Activated naive CD4-positive, alpha-beta T cell treated with Interleukin-2 at 50 U/mL for 16 hours (primary cell): ENCODE measurements around the gene DUSP19.

Experiments used
- DNase-seq: peaks from one replicate; pipeline ENCODE4 v3.0.0-alpha.2; 2020

Gene DUSP19

GRCh38 chr2:183126635-183127034 lies 48.1 kb downstream of the DUSP19 start:
- no peak for DNase-seq

- no peak for DNase-seq
Observed at GRCh38 chr2:183134016-183134415, 55.5 kb downstream of the DUSP19 start.

DNA sequence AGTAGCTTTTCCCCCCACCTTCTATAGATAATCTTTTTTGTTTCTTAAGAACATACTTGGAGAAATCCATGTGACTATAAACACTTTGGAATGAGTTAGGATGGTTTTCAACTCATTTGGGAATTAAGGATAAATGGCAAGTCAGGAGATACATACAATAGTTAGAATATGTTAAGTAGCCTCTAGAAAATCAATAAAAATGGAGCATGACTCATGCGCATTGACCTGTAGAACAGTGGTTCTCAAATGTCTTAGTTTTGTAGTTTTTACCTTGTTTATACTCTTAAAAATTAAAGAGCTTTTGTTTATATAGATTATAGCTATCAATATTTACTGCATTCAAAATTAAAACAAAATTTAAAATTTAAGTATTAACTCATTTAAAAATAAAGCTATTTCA lies 70.4 kb downstream of the DUSP19 start:
- DNase-seq: no peak

GRCh38 chr2:183149489-183149888 lies 70.9 kb downstream of the DUSP19 start:
- DNase-seq: no peak
